Fibroblast of lung (primary cell): ENCODE data around the gene CDK2AP2. TPM values are rescaled to one million over a fixed set of nuclear protein-coding genes. Genes with fewer than 3 reads are reported as not detected.

ENCODE experiments used
- DNase-seq, 2 donors: peaks; one replicate each; pipeline versions ENCODE4 v3.0.0 to v3.0.0-alpha.2; 2010; ENCODE audit warnings: low read depth in 2 of 2
- H2AFZ ChIP-seq: 2 replicates; pipeline ENCODE4 v1.5.1; 2012; ENCODE audit warnings: low read length, control low read depth, inconsistent platforms
- H3K27ac ChIP-seq: 2 replicates; pipeline ENCODE4 v1.5.1; 2011; ENCODE audit warnings: low read length, control low read depth; ENCODE audit not compliant: insufficient read depth
- H3K27me3 ChIP-seq: 2 replicates; pipeline ENCODE4 v1.5.1; 2011; ENCODE audit warnings: mild to moderate bottlenecking, low read length; ENCODE audit not compliant: control insufficient read depth, insufficient read depth
- H3K36me3 ChIP-seq: 2 replicates; pipeline ENCODE4 v1.5.1; 2011; ENCODE audit warnings: low read length; ENCODE audit not compliant: control insufficient read depth, insufficient read depth
- H3K4me1 ChIP-seq: 2 replicates; pipeline ENCODE4 v1.5.1; 2011; ENCODE audit warnings: low read length; ENCODE audit not compliant: control insufficient read depth, insufficient read depth; ENCODE audit errors: extremely low read depth
- H3K4me2 ChIP-seq: 2 replicates; pipeline ENCODE4 v1.5.1; 2011; ENCODE audit warnings: low read length, control low read depth; ENCODE audit not compliant: insufficient read depth; ENCODE audit errors: extremely low read depth
- H3K4me3 ChIP-seq, 4 experiments: fragments of 200-600 bp in 1 of 4; sonication (generic) in 1 of 4; replicated peaks in 1 of 4; 2 replicates each; pipeline ENCODE4 v1.5.1; 2011 to 2016; ENCODE audit warnings: low read length in 4 of 4, low read depth in 3 of 4, mild to moderate bottlenecking in 3 of 4, control low read depth in 2 of 4, inconsistent platforms in 1 of 4, mixed read lengths in 1 of 4; ENCODE audit not compliant: insufficient read depth in 1 of 4; ENCODE audit errors: control extremely low read depth in 1 of 4
- H3K79me2 ChIP-seq: 2 replicates; pipeline ENCODE4 v1.5.1; 2012; ENCODE audit warnings: mild to moderate bottlenecking, low read length, inconsistent platforms; ENCODE audit not compliant: control insufficient read depth, insufficient read depth
- H3K9ac ChIP-seq: 2 replicates; pipeline ENCODE4 v1.5.1; 2011; ENCODE audit warnings: mild to moderate bottlenecking, low read length, control low read depth; ENCODE audit not compliant: insufficient read depth
- H3K9me3 ChIP-seq: 2 replicates; pipeline ENCODE4 v1.5.1; 2012; ENCODE audit warnings: low read depth, low read length; ENCODE audit not compliant: control insufficient read depth, insufficient read depth
- H4K20me1 ChIP-seq: 2 replicates; pipeline ENCODE4 v1.5.1; 2011; ENCODE audit warnings: low read length; ENCODE audit not compliant: control insufficient read depth, insufficient read depth; ENCODE audit errors: extremely low read depth
- CTCF ChIP-seq, 2 donors: IDR thresholded peaks in 1 of 2; conservative IDR thresholded peaks in 1 of 2; 1 replicate in 1 of 2; 2 replicates in 1 of 2; pipeline ENCODE4 v1.5.1; 2011 to 2012; ENCODE audit warnings: low read length in 2 of 2, control low read depth in 1 of 2, inconsistent platforms in 1 of 2, low read depth in 1 of 2, mild to moderate bottlenecking in 1 of 2
- EZH2 ChIP-seq: IDR thresholded peaks from 2 replicates; pipeline ENCODE4 v1.5.1; 2012; ENCODE audit warnings: low read length, control low read depth, mild to moderate bottlenecking; ENCODE audit errors: missing control alignments
- polyA plus RNA-seq, 2 donors: library from polyadenylated mRNA; depleted of rRNA in 1 of 2; stranded (reverse) in 1 of 2; unstranded in 1 of 2; fragments of >200 nt; gene quantifications; 2 replicates each; pipeline ENCODE4 v1.2.1, GENCODE V29; 2011 to 2012; ENCODE audit warnings: missing spikeins in 1 of 2
- total RNA-seq: library from RNA; depleted of rRNA; stranded (reverse); fragments of >200 nt; gene quantifications from 2 replicates; pipeline ENCODE4 v1.2.1, GENCODE V29; 2014

CDK2AP2 gene
- total and polyA plus RNA-seq, 2 donors (not counting 1 experiment from before 2014, with no cell fraction given): 7.8 to 19.0 TPM

GRCh38 chr11:67510023-67510345, 2.0 kb upstream of the CDK2AP2 start:
- DNase-seq: peak in 1 of 2 donors; percentile 21
- H3K27me3 ChIP-seq: peaks cover 5% of the 10 kb centered on the region
- no peak overlapping the region for H3K4me2 ChIP-seq
- no peak overlapping the region for H3K27ac ChIP-seq
- peaks cover 11% of the 10 kb centered on the region for H3K4me1 ChIP-seq
- TF ChIP-seq EZH2 (no peak), CTCF (conservative IDR thresholded peaks at IDR 0.05 in 1 of 2, IDR thresholded peaks at IDR 0.05 in 1 of 2; ENCODE audit: low read depth in 1 of 2, low read length in 2 of 2) (no peak)
- no peaks in the 10 kb centered on the region for H4K20me1 ChIP-seq
- H3K9ac ChIP-seq: no peak overlapping the region
- H3K36me3 ChIP-seq: peaks cover 3% of the 10 kb centered on the region
- no peaks in the 10 kb centered on the region for H3K9me3 ChIP-seq
- no peak overlapping the region for H3K4me3 ChIP-seq
- no peak overlapping the region for H2AFZ ChIP-seq
- H3K79me2 ChIP-seq: no peaks in the 10 kb centered on the region

- H3K27ac ChIP-seq: peak overlapping the region; percentile 99
- H4K20me1 ChIP-seq: no peaks in the 10 kb centered on the region
- peak overlapping the region; percentile 99 for H3K4me2 ChIP-seq
- peaks cover 3% of the 10 kb centered on the region for H3K36me3 ChIP-seq
- TF ChIP-seq CTCF (conservative IDR thresholded peaks at IDR 0.05 in 1 of 2, IDR thresholded peaks at IDR 0.05 in 1 of 2; ENCODE audit: low read depth in 1 of 2, low read length in 2 of 2) (no peak), EZH2 (no peak)
- H3K79me2 ChIP-seq: no peaks in the 10 kb centered on the region
- H3K9me3 ChIP-seq: no peaks in the 10 kb centered on the region
- H3K27me3 ChIP-seq: peaks cover 3% of the 10 kb centered on the region
- DNase-seq: peak; percentile 91 to 96
- H3K4me3 ChIP-seq: peak overlapping the region; percentile 72 to 97 (median 88)
- H3K9ac ChIP-seq: peak overlapping the region; percentile 99
- H2AFZ ChIP-seq: peak overlapping the region; percentile 94
- H3K4me1 ChIP-seq: peaks cover 11% of the 10 kb centered on the region
Measured at GRCh38 chr11:67508486-67509121, 642 bp upstream of the CDK2AP2 start.

GRCh38 chr11:67507242-67507863, 609 bp downstream of the CDK2AP2 start:
- peaks cover 11% of the 10 kb centered on the region for H3K4me1 ChIP-seq
- no peaks in the 10 kb centered on the region for H3K27me3 ChIP-seq
- H3K9ac ChIP-seq: peak overlapping the region; percentile 99
- H3K36me3 ChIP-seq: peaks cover 4% of the 10 kb centered on the region
- H3K27ac ChIP-seq: peak overlapping the region; percentile 65
- H3K4me3 ChIP-seq: peak overlapping the region; percentile 67 to 97 (median 88)
- no peaks in the 10 kb centered on the region for H3K79me2 ChIP-seq
- H3K4me2 ChIP-seq: peak overlapping the region; percentile 76
- H3K9me3 ChIP-seq: no peaks in the 10 kb centered on the region
- no peaks in the 10 kb centered on the region for H4K20me1 ChIP-seq
- peak overlapping the region; percentile 61 for H2AFZ ChIP-seq
- TF ChIP-seq EZH2 (no peak), CTCF (conservative IDR thresholded peaks at IDR 0.05 in 1 of 2, IDR thresholded peaks at IDR 0.05 in 1 of 2; ENCODE audit: low read depth in 1 of 2, low read length in 2 of 2) (no peak)
- DNase-seq: no peak
